Measurements from ENCODE around the gene CFH. TPM values are rescaled to one million over a fixed set of nuclear protein-coding genes. Genes with fewer than 3 reads are reported as not detected.

Gene CFH
- polyA plus RNA-seq, 2 donors = 7.0 to 15.7 TPM

- no peak overlapping the region for H3K4me3 ChIP-seq (ENCODE audit: low read depth in 1 of 2, low read length in 2 of 2)
- H3K9me3 ChIP-seq (ENCODE audit: control insufficient read depth in 2 of 2, insufficient read depth in 1 of 2, low read depth in 1 of 2, low read length in 1 of 2) = no peaks in the 10 kb centered on the region
- H3K27ac ChIP-seq (ENCODE audit: low read depth in 2 of 2, low read length in 1 of 2) = no peak overlapping the region
- H3K36me3 ChIP-seq (ENCODE audit: control insufficient read depth in 2 of 2, insufficient read depth in 2 of 2, low read length in 1 of 2) = no peaks in the 10 kb centered on the region
- H3K4me1 ChIP-seq (ENCODE audit: control insufficient read depth in 2 of 2, insufficient read depth in 2 of 2, low read length in 1 of 2) = no peaks in the 10 kb centered on the region
- 71 to 86% methylated on average over 1 of the region's 1 CpG for WGBS, 2 donors
- no peaks in the 10 kb centered on the region for H3K27me3 ChIP-seq (ENCODE audit: control insufficient read depth in 1 of 2, insufficient read depth in 2 of 2, low read length in 2 of 2)
Measured at GRCh38 chr1:196659471-196659870, 7.6 kb downstream of the CFH start.

- no peaks in the 10 kb centered on the region for H3K27me3 ChIP-seq (ENCODE audit: control insufficient read depth in 1 of 2, insufficient read depth in 2 of 2, low read length in 2 of 2)
- 74 to 78% methylated on average over 3 of the region's 3 CpGs for WGBS, 2 donors
- no peak overlapping the region for H3K4me3 ChIP-seq (ENCODE audit: low read depth in 1 of 2, low read length in 2 of 2)
- no peaks in the 10 kb centered on the region for H3K4me1 ChIP-seq (ENCODE audit: control insufficient read depth in 2 of 2, insufficient read depth in 2 of 2, low read length in 1 of 2)
- no peaks in the 10 kb centered on the region for H3K36me3 ChIP-seq (ENCODE audit: control insufficient read depth in 2 of 2, insufficient read depth in 2 of 2, low read length in 1 of 2)
- no peaks in the 10 kb centered on the region for H3K9me3 ChIP-seq (ENCODE audit: control insufficient read depth in 2 of 2, insufficient read depth in 1 of 2, low read depth in 1 of 2, low read length in 1 of 2)
- H3K27ac ChIP-seq (ENCODE audit: low read depth in 2 of 2, low read length in 1 of 2) = no peak overlapping the region
Measured at GRCh38 chr1:196660272-196660671, 8.4 kb downstream of the CFH start.

- Histone ChIP-seq H3K36me3 (ENCODE audit: control insufficient read depth in 2 of 2, insufficient read depth in 2 of 2, low read length in 1 of 2) (no peaks in the 10 kb centered on the region), H3K9me3 (ENCODE audit: control insufficient read depth in 2 of 2, insufficient read depth in 1 of 2, low read depth in 1 of 2, low read length in 1 of 2) (no peaks in the 10 kb centered on the region), H3K4me3 (ENCODE audit: low read depth in 1 of 2, low read length in 2 of 2) (peak overlapping the region in 1 of 2 donors; percentile 26), H3K4me1 (ENCODE audit: control insufficient read depth in 2 of 2, insufficient read depth in 2 of 2, low read length in 1 of 2) (no peaks in the 10 kb centered on the region), H3K27me3 (ENCODE audit: control insufficient read depth in 1 of 2, insufficient read depth in 2 of 2, low read length in 2 of 2) (no peaks in the 10 kb centered on the region), H3K27ac (ENCODE audit: low read depth in 2 of 2, low read length in 1 of 2) (no peak overlapping the region)
- WGBS, 2 donors = 10 to 11% methylated on average over 5 of the region's 5 CpGs
Measured at GRCh38 chr1:196660852-196661251, 9.0 kb downstream of the CFH start.

- Histone ChIP-seq H3K36me3 (ENCODE audit: control insufficient read depth in 2 of 2, insufficient read depth in 2 of 2, low read length in 1 of 2) (no peaks in the 10 kb centered on the region), H3K9me3 (ENCODE audit: control insufficient read depth in 2 of 2, insufficient read depth in 1 of 2, low read depth in 1 of 2, low read length in 1 of 2) (no peaks in the 10 kb centered on the region), H3K4me3 (ENCODE audit: low read depth in 1 of 2, low read length in 2 of 2) (no peak overlapping the region), H3K4me1 (ENCODE audit: control insufficient read depth in 2 of 2, insufficient read depth in 2 of 2, low read length in 1 of 2) (no peaks in the 10 kb centered on the region), H3K27me3 (ENCODE audit: control insufficient read depth in 1 of 2, insufficient read depth in 2 of 2, low read length in 2 of 2) (no peaks in the 10 kb centered on the region), H3K27ac (ENCODE audit: low read depth in 2 of 2, low read length in 1 of 2) (no peak overlapping the region)
- 2 to 6% methylated on average over 1 of the region's 1 CpG for WGBS, 2 donors
Measured at GRCh38 chr1:196661345-196661744, 9.5 kb downstream of the CFH start.

- Histone ChIP-seq H3K27me3 (ENCODE audit: control insufficient read depth in 1 of 2, insufficient read depth in 2 of 2, low read length in 2 of 2) (no peaks in the 10 kb centered on the region), H3K27ac (ENCODE audit: low read depth in 2 of 2, low read length in 1 of 2) (no peak overlapping the region), H3K36me3 (ENCODE audit: control insufficient read depth in 2 of 2, insufficient read depth in 2 of 2, low read length in 1 of 2) (no peaks in the 10 kb centered on the region), H3K9me3 (ENCODE audit: control insufficient read depth in 2 of 2, insufficient read depth in 1 of 2, low read depth in 1 of 2, low read length in 1 of 2) (peaks cover 0 to 3% of the 10 kb centered on the region in 2 donors), H3K4me1 (ENCODE audit: control insufficient read depth in 2 of 2, insufficient read depth in 2 of 2, low read length in 1 of 2) (no peaks in the 10 kb centered on the region), H3K4me3 (ENCODE audit: low read depth in 1 of 2, low read length in 2 of 2) (no peak overlapping the region)
- 54 to 65% methylated on average over 1 of the region's 1 CpG for whole genome bisulfite sequencing, 2 donors
Measured at GRCh38 chr1:196667131-196667530, 15.3 kb downstream of the CFH start.

- WGBS, 2 donors = 80 to 82% methylated on average over 2 of the region's 2 CpGs
- Histone ChIP-seq H3K27me3 (ENCODE audit: control insufficient read depth in 1 of 2, insufficient read depth in 2 of 2, low read length in 2 of 2) (no peaks in the 10 kb centered on the region), H3K4me1 (ENCODE audit: control insufficient read depth in 2 of 2, insufficient read depth in 2 of 2, low read length in 1 of 2) (no peaks in the 10 kb centered on the region), H3K9me3 (ENCODE audit: control insufficient read depth in 2 of 2, insufficient read depth in 1 of 2, low read depth in 1 of 2, low read length in 1 of 2) (peaks cover 0 to 3% of the 10 kb centered on the region in 2 donors), H3K36me3 (ENCODE audit: control insufficient read depth in 2 of 2, insufficient read depth in 2 of 2, low read length in 1 of 2) (no peaks in the 10 kb centered on the region), H3K27ac (ENCODE audit: low read depth in 2 of 2, low read length in 1 of 2) (no peak overlapping the region), H3K4me3 (ENCODE audit: low read depth in 1 of 2, low read length in 2 of 2) (no peak overlapping the region)
Measured at GRCh38 chr1:196669051-196669450, 17.2 kb downstream of the CFH start.

GRCh38 chr1:196669693-196670092 is 17.9 kb downstream of the CFH start:
- H3K27me3 ChIP-seq (ENCODE audit: control insufficient read depth in 1 of 2, insufficient read depth in 2 of 2, low read length in 2 of 2) = no peaks in the 10 kb centered on the region
- peaks cover 0 to 3% of the 10 kb centered on the region in 2 donors for H3K9me3 ChIP-seq (ENCODE audit: control insufficient read depth in 2 of 2, insufficient read depth in 1 of 2, low read depth in 1 of 2, low read length in 1 of 2)
- no peaks in the 10 kb centered on the region for H3K4me1 ChIP-seq (ENCODE audit: control insufficient read depth in 2 of 2, insufficient read depth in 2 of 2, low read length in 1 of 2)
- no peaks in the 10 kb centered on the region for H3K36me3 ChIP-seq (ENCODE audit: control insufficient read depth in 2 of 2, insufficient read depth in 2 of 2, low read length in 1 of 2)
- H3K4me3 ChIP-seq (ENCODE audit: low read depth in 1 of 2, low read length in 2 of 2) = no peak overlapping the region
- H3K27ac ChIP-seq (ENCODE audit: low read depth in 2 of 2, low read length in 1 of 2) = no peak overlapping the region

GRCh38 chr1:196674908-196675307 is 23.1 kb downstream of the CFH start:
- no peak overlapping the region for H3K4me3 ChIP-seq (ENCODE audit: low read depth in 1 of 2, low read length in 2 of 2)
- no peaks in the 10 kb centered on the region for H3K4me1 ChIP-seq (ENCODE audit: control insufficient read depth in 2 of 2, insufficient read depth in 2 of 2, low read length in 1 of 2)
- H3K9me3 ChIP-seq (ENCODE audit: control insufficient read depth in 2 of 2, insufficient read depth in 1 of 2, low read depth in 1 of 2, low read length in 1 of 2) = no peaks in the 10 kb centered on the region
- no peaks in the 10 kb centered on the region for H3K36me3 ChIP-seq (ENCODE audit: control insufficient read depth in 2 of 2, insufficient read depth in 2 of 2, low read length in 1 of 2)
- no peaks in the 10 kb centered on the region for H3K27me3 ChIP-seq (ENCODE audit: control insufficient read depth in 1 of 2, insufficient read depth in 2 of 2, low read length in 2 of 2)
- no peak overlapping the region for H3K27ac ChIP-seq (ENCODE audit: low read depth in 2 of 2, low read length in 1 of 2)

GRCh38 chr1:196677781-196678509 is 26.1 kb downstream of the CFH start:
- Histone ChIP-seq H3K27me3 (ENCODE audit: control insufficient read depth in 1 of 2, insufficient read depth in 2 of 2, low read length in 2 of 2) (no peaks in the 10 kb centered on the region), H3K4me1 (ENCODE audit: control insufficient read depth in 2 of 2, insufficient read depth in 2 of 2, low read length in 1 of 2) (no peaks in the 10 kb centered on the region), H3K9me3 (ENCODE audit: control insufficient read depth in 2 of 2, insufficient read depth in 1 of 2, low read depth in 1 of 2, low read length in 1 of 2) (no peaks in the 10 kb centered on the region), H3K36me3 (ENCODE audit: control insufficient read depth in 2 of 2, insufficient read depth in 2 of 2, low read length in 1 of 2) (no peaks in the 10 kb centered on the region), H3K27ac (ENCODE audit: low read depth in 2 of 2, low read length in 1 of 2) (no peak overlapping the region), H3K4me3 (ENCODE audit: low read depth in 1 of 2, low read length in 2 of 2) (no peak overlapping the region)
- WGBS, 2 donors = 48 to 68% methylated on average over 2 of the region's 2 CpGs

GRCh38 chr1:196678510-196678884 is 26.7 kb downstream of the CFH start:
- Histone ChIP-seq H3K27ac (ENCODE audit: low read depth in 2 of 2, low read length in 1 of 2) (no peak overlapping the region), H3K36me3 (ENCODE audit: control insufficient read depth in 2 of 2, insufficient read depth in 2 of 2, low read length in 1 of 2) (no peaks in the 10 kb centered on the region), H3K4me3 (ENCODE audit: low read depth in 1 of 2, low read length in 2 of 2) (no peak overlapping the region), H3K4me1 (ENCODE audit: control insufficient read depth in 2 of 2, insufficient read depth in 2 of 2, low read length in 1 of 2) (no peaks in the 10 kb centered on the region), H3K27me3 (ENCODE audit: control insufficient read depth in 1 of 2, insufficient read depth in 2 of 2, low read length in 2 of 2) (no peaks in the 10 kb centered on the region), H3K9me3 (ENCODE audit: control insufficient read depth in 2 of 2, insufficient read depth in 1 of 2, low read depth in 1 of 2, low read length in 1 of 2) (no peaks in the 10 kb centered on the region)
- WGBS, 2 donors = 51 to 54% methylated on average over 3 of the region's 3 CpGs
